AG09309 (cell line): ENCODE data around the gene SCN8A.

Experiments
- DNase-seq: peaks from one replicate; pipeline ENCODE4 v3.0.0-alpha.2; 2010; ENCODE audit warnings: low read depth
- H3K4me3 ChIP-seq: 2 replicates; pipeline ENCODE4 v1.5.1; 2011; ENCODE audit warnings: mild to moderate bottlenecking, low read depth, low read length, moderate library complexity; ENCODE audit not compliant: control insufficient read depth
- CTCF ChIP-seq: IDR thresholded peaks from 2 replicates; pipeline ENCODE4 v1.5.1; 2011; ENCODE audit warnings: mild to moderate bottlenecking, low read depth, low read length, inconsistent platforms; ENCODE audit not compliant: insufficient read depth, control insufficient read depth; ENCODE audit errors: missing control alignments

SCN8A gene

GRCh38 chr12:51695241-51696010 is 104.4 kb downstream of the SCN8A start:
- no peak for TF ChIP-seq CTCF
- no peak for DNase-seq
- no peak overlapping the region for H3K4me3 ChIP-seq

GRCh38 chr12:51699219-51699618 is 108.2 kb downstream of the SCN8A start:
- no peak for TF ChIP-seq CTCF
- DNase-seq = no peak
- H3K4me3 ChIP-seq = no peak overlapping the region

- no peak overlapping the region for H3K4me3 ChIP-seq
- TF ChIP-seq CTCF = no peak
- DNase-seq = no peak
Measured at GRCh38 chr12:51700887-51701286, 109.9 kb downstream of the SCN8A start.

GRCh38 chr12:51702587-51702986 is 111.6 kb downstream of the SCN8A start:
- DNase-seq = no peak
- H3K4me3 ChIP-seq = no peak overlapping the region
- TF ChIP-seq CTCF = no peak

GRCh38 chr12:51705450-51705849 is 114.4 kb downstream of the SCN8A start:
- no peak overlapping the region for H3K4me3 ChIP-seq
- DNase-seq = no peak
- no peak for TF ChIP-seq CTCF

GRCh38 chr12:51706206-51706605 is 115.2 kb downstream of the SCN8A start:
- no peak for TF ChIP-seq CTCF
- DNase-seq = no peak
- no peak overlapping the region for H3K4me3 ChIP-seq
